ENCODE results near the gene CISD3. TPM values are rescaled to one million over a fixed set of nuclear protein-coding genes. Genes with fewer than 3 reads are reported as not detected.

CISD3 gene
- total and polyA plus RNA-seq, 10 of the 15 experiments (the other 5 are each of a cell fraction or from before 2014, with no cell fraction given) = 2.6 to 38.1 (median 8.1) TPM

DNA sequence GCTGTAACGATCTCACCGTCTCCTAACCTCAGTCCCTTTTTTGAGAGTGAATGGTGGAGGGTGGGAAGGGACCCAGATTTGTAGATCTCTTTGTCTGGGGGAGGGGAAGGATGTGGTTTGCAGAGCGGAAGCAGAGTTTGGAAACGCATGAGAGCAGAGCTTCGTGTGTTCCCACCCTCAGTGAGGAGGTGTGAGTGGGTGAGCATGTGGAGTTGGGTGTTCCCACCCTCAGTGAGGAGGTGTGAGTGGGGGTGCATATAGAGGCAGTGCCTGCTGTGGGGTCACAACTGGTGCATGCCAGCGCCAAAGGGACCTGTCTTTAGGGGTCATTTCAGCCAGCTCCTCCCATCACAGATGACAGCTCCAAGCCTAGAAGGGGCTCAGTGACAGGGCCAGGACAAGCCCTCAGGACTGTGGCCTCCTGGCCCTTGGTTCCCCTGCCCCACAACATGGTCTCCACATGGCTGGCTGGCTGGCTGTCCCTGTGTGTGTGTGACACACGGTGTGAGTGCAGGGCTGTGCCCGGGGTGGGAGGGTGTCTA is 1.8 kb upstream of the CISD3 start (continued):
- TF ChIP-seq BHLHE40 (IDR thresholded peaks at IDR 0.05; ENCODE audit: borderline replicate concordance in 1 of 2, low read depth in 2 of 2, low read length in 1 of 2) = 0 out of 4 replicates have a peak, but pooled peaks of 1 of the 2 experiments have one; percentile 11
- TF ChIP-seq SIN3A (IDR thresholded peaks at IDR 0.05; ENCODE audit: low read depth, low read length) = no peak
- no peak for TF ChIP-seq RELA (IDR thresholded peaks at IDR 0.05; ENCODE audit: borderline replicate concordance, partially characterized antibody)
- peak; percentile 64; the same call in 1 of the 2 replicates for TF ChIP-seq ZBED1 (IDR thresholded peaks at IDR 0.05; ENCODE audit: borderline replicate concordance)
- TF ChIP-seq ZNF217 (IDR thresholded peaks at IDR 0.05) = no peak
- TF ChIP-seq MEF2B (IDR thresholded peaks at IDR 0.05; ENCODE audit: partially characterized antibody, poor library complexity, severe bottlenecking) = peak; percentile 17
- TF ChIP-seq ESRRA (IDR thresholded peaks at IDR 0.05; ENCODE audit: low read length) = no peak
- TF ChIP-seq POLR2A (IDR thresholded peaks at IDR 0.05; ENCODE audit: low read depth, low read length) = peak; percentile 68
- peak in 1 of 2 experiments; percentile 15; a peak in 1 of 4 replicates for TF ChIP-seq IKZF2 (IDR thresholded peaks at IDR 0.05)
- no peak for TF ChIP-seq SMAD1 (IDR thresholded peaks at IDR 0.05; ENCODE audit: low read depth, partially characterized antibody)
- TF ChIP-seq MEF2A (IDR thresholded peaks at IDR 0.05; ENCODE audit: insufficient read depth, low read depth, low read length) = 0 out of 2 replicates have a peak, but pooled peaks have one; percentile 29
- TF ChIP-seq RCOR1 (conservative IDR thresholded peaks at IDR 0.05; ENCODE audit: low read depth, low read length) = no peak
- TF ChIP-seq TAF1 (IDR thresholded peaks at IDR 0.05; ENCODE audit: borderline replicate concordance, low read depth, low read length) = no peak
- 0 out of 2 replicates have a peak, but pooled peaks have one; percentile 12 for TF ChIP-seq SPI1 (IDR thresholded peaks at IDR 0.05; ENCODE audit: borderline replicate concordance, insufficient read depth, low read depth, low read length)
- TF ChIP-seq POLR2AphosphoS2 (IDR thresholded peaks at IDR 0.05; ENCODE audit: low read depth, low read length) = no peak
- TF ChIP-seq NFXL1 (IDR thresholded peaks at IDR 0.05; ENCODE audit: borderline replicate concordance) = no peak
- TF ChIP-seq HDGF (IDR thresholded peaks at IDR 0.05) = no peak
- no peak for TF ChIP-seq KDM1A (IDR thresholded peaks at IDR 0.05; ENCODE audit: borderline replicate concordance)
- TF ChIP-seq SP1 (IDR thresholded peaks at IDR 0.05; ENCODE audit: low read depth, low read length) = peak; percentile 27
- TF ChIP-seq, protein P1, sequence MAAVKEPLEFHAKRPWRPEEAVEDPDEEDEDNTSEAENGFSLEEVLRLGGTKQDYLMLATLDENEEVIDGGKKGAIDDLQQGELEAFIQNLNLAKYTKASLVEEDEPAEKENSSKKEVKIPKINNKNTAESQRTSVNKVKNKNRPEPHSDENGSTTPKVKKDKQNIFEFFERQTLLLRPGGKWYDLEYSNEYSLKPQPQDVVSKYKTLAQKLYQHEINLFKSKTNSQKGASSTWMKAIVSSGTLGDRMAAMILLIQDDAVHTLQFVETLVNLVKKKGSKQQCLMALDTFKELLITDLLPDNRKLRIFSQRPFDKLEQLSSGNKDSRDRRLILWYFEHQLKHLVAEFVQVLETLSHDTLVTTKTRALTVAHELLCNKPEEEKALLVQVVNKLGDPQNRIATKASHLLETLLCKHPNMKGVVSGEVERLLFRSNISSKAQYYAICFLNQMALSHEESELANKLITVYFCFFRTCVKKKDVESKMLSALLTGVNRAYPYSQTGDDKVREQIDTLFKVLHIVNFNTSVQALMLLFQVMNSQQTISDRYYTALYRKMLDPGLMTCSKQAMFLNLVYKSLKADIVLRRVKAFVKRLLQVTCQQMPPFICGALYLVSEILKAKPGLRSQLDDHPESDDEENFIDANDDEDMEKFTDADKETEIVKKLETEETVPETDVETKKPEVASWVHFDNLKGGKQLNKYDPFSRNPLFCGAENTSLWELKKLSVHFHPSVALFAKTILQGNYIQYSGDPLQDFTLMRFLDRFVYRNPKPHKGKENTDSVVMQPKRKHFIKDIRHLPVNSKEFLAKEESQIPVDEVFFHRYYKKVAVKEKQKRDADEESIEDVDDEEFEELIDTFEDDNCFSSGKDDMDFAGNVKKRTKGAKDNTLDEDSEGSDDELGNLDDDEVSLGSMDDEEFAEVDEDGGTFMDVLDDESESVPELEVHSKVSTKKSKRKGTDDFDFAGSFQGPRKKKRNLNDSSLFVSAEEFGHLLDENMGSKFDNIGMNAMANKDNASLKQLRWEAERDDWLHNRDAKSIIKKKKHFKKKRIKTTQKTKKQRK (IDR thresholded peaks at IDR 0.05; ENCODE audit: low read depth, low read length) = no peak
- TF ChIP-seq, protein P2, sequence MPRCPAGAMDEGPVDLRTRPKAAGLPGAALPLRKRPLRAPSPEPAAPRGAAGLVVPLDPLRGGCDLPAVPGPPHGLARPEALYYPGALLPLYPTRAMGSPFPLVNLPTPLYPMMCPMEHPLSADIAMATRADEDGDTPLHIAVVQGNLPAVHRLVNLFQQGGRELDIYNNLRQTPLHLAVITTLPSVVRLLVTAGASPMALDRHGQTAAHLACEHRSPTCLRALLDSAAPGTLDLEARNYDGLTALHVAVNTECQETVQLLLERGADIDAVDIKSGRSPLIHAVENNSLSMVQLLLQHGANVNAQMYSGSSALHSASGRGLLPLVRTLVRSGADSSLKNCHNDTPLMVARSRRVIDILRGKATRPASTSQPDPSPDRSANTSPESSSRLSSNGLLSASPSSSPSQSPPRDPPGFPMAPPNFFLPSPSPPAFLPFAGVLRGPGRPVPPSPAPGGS (IDR thresholded peaks at IDR 0.05; ENCODE audit: borderline replicate concordance, insufficient read depth, low read depth, low read length, poor library complexity, severe bottlenecking) = peak; percentile 34
- no peak for TF ChIP-seq HDAC2 (IDR thresholded peaks at IDR 0.05)
- peak; percentile 56; the same call in 1 of the 2 replicates for TF ChIP-seq MAX (IDR thresholded peaks at IDR 0.05; ENCODE audit: low read depth, low read length)

All from GM12878 (cell line).